G401.6 (cell line): ENCODE measurements around the gene ARNT2.

Source experiments
- FAIRE-seq: peaks from 2 replicates; lab custom pipeline; 2012; peaks lifted over from hg19 to GRCh38; lab: Jason Lieb, UNC

The ARNT2 gene

DNA sequence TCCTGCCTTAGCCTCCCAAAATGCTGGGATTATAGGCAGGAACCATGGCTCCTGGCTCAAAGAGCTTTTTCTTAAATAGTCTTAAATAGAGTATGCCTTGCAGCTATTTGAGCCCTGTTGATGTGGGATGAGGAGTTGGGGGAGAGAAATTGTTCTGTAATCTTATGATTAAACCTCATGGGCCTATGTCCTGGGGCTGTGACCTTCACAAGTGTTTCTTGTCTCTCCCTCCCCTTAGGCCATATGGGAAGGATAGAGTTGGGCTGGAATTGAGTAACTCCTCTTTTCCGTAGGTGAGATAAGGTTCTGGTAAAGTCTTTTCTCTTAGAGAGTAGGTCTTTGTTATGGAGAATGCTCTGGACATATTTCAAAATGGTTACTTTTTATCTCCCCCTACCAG, 114.3 kb downstream of the ARNT2 start:
- FAIRE-seq, result no peak

DNA sequence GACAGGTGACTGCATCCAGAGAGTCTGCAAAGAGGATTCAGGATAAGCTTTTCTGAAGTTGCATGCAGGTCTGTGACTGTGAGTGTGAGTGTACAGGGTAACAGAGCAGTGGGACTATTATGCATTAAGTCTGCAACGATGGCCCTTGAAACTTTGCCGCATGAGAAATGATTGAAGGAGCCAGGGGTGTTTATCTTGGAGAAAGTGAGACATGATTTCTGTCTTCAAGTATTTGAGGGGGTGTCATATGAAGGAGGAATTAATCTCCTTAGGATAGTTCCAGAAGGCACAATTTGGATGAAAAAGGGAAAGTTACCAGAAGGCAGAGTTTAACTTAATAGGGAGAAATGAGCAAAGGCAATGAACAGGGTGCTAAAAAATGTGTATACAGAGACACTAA, 119.6 kb downstream of the ARNT2 start:
- no peak for FAIRE-seq

DNA sequence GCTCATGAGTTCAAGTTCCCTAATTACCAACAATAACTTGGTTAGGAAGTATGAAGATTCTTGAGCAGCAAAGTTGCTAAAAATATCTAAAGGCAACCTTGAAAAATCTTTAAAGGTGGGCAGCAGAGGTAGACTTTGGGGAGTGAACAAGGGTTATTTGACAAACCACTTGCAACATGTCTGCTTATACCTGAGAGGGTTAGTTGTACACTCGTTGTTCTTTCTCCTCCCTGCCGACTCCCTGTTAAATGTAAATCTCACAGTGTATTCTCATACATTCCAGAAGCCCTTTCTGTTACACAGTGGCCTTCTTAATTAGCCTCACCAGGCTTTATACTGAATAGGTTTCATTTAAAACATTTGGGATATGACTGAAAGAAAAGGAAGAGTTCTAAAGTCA, 121.7 kb downstream of the ARNT2 start:
- FAIRE-seq, result no peak

DNA sequence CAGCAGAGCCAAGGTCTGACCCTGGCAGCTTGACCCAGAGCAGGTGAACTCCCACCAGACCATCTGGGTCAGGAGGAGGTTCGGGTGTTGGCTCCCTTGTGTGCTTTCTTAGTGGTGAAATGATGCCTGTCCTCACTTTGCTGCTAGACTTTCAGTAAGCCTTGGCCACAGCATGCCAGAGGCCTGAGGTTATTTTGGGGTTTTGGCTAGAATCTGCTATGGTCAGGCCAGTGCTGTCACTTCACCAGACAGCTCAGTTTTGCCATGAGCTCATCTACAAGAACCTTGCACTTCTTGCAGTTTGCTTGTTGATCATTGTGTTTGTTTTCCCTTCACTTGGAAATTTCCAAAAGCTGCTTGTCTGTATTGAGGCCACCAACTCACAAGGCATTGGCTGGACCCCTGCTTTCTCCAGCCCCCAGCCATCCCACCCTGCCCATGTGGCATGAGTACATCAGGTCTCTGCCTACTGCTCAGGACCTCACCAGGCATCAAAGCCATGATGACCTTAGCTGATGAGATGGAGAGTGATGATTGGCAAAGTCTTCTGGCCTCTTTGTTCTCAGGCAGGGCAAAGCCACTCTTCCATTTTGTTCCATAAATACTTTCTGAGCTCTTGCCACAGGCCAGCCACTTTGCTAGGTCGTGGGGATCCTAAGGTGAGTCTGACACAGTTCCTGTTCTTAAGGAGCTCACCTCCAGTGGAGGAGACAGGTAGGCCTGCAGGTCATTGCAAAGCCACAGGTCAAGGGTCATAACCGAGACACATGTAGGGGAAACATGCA, 122.6 kb downstream of the ARNT2 start:
- FAIRE-seq, result no peak

DNA sequence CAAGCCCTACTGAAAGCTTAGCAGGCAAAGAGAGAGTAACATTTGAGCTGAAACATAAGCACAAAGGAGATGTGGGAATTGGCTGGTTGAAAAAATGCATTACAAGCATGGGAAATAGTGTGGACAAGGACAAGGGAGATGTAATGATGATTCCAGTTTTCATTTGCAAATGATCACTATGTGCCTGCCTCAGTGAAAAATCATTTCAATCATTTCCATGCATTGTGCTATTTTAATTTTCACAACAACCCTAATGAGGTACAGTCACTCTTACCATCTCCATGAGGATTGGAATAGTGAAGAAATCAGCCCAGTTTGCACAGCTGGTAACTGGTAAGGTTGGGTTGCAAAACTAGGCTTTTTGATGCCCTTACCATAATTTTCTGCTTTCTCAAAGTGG, 123.2 kb downstream of the ARNT2 start:
- no peak for FAIRE-seq

DNA sequence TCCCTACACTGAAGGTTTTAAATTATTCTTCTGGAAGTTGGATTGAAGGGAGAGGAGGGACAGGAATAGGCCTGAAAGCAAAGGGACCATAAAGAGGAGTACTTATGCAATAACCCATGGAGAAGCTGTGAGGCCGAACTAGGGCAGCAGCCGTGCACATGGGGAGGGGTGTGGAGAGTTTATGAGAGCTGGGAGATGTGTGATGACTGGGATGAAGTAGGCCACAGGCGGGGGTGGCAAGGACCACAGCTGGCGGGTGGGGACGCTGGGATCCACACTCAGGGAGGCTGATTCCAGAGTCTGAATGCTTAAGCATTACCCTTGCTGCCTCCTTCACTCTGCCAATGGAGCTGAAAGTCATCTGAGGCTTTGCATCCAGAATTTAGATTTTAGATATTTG, 123.8 kb downstream of the ARNT2 start:
- FAIRE-seq, result no peak

DNA sequence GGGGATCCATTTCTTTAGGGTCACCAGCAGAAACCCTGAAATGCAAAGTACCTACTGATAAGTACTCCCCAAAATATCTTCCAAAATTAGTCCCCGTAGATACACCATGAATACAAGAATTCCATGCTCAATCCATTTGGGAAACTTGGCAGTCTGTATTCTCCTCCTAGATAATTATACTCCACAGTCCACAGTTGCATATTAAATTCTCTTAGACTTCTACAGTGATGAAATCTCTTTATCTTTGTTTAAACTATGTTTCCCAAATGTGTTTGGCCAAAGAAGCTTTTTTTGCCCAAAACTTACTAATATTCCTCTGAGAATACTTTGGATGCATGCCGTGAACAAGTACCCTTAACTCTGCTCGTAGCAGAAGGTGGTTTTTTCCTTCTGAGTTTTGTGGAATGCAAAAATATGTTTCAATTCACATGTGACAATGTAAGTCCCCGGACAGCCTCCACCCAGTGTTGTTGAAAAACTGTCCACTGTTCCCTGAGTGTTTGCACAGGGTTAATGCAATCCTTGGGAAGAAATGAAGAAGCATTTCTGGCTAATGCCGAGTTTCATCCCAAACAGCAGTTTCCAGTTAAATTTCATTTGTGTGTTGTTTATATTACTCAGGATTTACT, 126.7 kb downstream of the ARNT2 start:
- FAIRE-seq, result no peak

DNA sequence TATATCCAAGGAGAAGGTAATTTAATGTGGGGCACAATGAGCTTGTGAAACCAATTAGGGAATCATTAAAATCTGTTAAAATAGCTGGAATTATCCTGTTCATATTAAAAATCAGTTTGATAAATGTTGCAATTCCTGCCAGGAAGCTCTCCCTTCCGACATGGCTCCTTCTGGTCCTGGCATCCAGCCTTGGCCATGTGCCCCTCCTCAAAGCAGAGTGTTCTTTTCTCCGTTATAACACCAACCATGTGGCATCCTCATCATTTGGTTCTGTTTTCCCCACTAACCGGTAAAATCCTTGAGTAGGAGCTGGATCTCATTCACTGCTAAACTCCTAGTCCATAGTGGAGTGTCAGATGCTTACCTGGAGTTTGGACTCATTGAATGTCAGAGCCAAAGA, 127.2 kb downstream of the ARNT2 start:
- no peak for FAIRE-seq

DNA sequence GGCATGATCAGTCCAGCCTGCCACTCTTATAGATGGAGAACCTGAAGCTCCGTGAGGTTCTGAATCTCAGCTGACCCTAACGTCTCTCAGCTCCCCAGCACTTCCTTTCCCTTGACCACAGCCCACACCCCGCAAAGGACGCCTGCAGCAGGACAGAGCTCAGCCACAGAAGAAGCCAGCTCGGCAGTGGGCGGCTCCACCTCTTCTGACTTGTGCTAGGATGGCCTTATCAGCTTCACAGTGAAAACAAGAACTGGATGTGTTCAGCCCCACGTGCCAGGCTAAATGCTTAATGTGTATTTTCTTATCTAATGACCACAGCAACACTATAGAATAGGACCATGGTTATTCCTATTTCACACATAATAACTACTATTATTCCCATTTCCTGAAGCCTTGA, 127.6 kb downstream of the ARNT2 start:
- no peak for FAIRE-seq

DNA sequence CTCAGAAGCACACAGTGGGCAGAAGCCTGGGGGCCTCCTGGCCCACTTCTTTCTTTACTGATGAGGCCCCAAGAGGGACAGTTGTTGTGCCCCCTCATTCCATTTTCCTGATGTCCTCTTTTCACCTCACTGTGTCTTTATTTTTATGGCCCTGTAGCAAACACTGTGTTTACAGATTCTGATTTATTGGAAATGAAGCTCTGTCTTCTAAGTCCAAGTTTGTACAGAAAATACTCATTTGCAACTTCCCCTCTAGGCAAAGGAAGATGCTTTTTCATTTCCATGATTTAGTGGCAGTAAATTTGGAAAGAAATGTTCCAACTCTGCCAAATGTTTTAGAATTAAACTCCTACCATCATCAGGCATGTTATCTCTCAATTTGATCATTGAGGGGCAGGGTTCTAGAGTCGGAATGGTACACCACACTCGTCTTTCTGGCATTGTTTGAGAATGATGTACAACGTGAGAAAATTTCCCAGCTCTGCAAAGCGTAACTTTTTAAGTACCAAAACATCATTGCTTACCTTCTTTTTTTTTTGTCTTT, 129.7 kb downstream of the ARNT2 start:
- no peak for FAIRE-seq

DNA sequence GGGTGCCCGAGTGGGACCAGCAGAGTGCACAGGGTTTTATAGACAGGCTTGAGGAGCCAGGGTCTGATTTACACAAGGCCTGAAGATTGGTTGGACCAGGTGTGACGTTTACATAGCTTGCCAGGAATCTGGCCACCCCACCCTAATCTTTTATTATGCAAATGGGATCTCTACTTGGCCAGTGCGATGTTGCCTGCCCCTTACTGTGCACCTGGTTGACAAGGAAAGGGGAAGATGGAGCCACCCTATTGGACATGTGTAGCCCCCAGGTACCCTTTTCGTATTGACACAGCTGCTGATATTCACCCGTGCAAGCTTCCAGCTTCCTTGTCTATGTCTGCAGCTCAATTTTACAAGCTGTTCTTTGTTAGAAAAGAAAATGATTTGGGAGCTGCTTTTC, 132.0 kb downstream of the ARNT2 start:
- no peak for FAIRE-seq

DNA sequence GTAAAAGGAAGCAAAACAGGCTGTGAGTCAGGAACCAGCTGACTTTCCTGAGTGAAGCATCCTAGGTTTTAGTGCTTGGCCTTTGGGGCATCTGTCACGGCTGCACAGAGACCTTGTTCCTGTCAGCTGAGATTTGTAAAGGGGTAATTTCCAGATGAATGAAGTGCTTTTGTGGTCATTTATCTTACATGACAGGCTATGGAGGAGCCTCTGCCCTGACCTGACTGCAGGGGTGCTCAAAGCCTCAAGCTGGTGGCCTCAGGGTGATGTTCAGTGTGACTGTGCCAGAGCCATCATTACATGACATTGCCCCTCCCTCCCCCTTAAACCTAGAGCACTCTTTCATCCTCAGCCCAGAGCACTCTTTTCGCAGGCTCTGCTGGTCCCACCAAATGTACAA, 132.5 kb downstream of the ARNT2 start:
- no peak for FAIRE-seq

DNA sequence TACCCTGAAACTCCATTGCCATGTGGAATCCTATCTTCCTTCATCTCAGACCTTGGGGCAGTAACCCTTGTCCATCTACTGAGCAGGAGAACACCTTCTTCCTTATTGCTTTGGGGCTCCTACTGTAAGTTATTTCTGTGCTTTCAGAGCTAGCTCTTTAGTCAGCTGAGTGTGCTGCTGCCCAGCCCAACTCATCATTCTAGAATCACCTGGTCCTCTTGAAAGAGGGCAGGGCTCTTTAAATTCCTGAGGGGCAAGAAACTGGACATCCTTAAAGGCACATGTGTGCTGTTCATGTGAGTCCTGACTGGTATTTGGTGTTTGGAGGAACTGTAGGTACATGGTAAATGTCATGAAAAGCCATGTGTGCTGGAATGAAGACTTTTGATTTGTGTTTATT, 140.9 kb downstream of the ARNT2 start:
- FAIRE-seq, result no peak

DNA sequence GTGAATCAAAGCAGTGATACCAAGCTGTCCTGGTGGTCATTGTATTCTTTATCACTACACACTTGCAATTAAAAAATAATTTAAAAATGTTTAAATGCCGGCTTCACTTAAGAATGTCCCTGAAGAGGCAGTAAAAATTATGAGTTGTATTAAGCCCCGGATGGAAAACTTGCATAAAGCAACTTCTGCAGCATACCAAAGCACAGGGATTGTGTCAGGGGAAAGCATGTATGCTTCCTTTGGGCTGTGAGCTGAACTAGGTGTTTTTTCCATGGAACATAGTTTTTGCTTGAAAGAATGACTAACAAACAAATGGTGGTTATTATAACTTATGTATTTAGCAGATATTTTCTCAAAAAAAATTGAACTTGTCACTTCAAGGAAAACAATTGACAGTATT, 143.1 kb downstream of the ARNT2 start:
- no peak for FAIRE-seq

DNA sequence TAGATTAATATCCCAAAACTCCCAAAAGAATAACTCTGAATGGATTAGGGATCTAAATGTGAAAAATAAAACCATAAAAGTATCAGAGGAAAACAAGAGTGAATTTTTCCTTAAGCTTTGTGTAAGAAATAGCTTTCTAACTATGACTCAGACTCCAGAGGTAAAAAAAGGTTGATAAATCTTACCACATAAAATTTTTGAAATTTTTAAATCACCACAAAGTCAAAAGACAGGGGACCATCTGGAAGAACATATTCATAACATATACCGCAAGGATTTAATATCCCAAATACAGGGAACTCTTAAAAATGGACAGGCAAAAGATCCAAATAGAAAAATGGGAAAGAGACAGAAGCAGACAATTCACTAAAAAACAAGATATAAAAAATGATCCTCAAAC, 145.0 kb downstream of the ARNT2 start:
- FAIRE-seq, result no peak

DNA sequence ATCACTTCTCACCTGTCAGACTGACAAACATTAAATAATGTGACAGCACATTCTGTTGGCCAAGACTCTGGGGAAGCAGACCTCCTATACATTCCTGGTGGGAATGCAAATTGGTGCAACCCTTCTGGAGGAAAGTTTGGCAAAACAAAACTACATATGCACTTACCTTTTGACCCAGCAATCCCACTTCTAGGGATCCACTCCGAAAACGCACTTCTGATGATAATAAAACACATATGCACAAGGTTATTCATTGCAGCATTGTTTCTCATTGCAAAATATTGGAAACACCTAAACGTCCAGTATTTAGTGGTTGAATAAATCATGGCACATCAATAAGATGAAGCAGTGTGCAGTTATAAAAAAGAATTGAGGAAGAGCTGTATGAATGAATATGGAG, 145.5 kb downstream of the ARNT2 start:
- FAIRE-seq, result no peak

DNA sequence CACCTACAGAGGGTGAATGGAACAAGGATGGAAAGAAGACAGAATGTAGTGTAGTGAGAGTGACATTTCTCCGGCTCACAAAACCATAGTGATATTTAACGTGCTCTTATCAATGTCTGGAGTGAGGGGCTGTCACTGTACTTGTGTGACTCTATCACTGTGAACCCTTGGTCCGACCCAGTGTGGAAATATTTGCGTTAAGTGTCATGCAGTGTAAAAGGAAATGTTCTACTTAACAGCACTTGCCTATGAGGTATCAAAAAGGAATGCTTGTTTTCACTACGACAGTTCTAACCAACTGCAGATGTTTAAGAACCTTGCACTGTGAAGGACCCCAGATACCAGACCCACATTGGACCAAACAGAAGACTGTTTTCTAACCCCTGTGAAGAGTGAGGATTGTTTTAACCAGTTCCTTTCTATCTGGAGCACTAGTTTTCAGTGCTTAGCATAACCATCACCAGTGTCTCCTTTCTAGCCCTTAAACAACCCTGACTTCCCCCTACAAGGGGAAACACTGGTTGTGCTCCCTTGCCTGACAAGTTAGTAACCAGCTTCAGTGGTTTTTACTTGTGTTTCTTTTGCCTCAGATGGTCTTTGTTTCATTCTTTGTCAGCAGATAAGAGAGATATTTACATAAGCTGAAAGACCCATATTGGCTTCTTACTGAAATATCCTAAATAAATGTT, 146.2 kb downstream of the ARNT2 start:
- FAIRE-seq, result no peak

DNA sequence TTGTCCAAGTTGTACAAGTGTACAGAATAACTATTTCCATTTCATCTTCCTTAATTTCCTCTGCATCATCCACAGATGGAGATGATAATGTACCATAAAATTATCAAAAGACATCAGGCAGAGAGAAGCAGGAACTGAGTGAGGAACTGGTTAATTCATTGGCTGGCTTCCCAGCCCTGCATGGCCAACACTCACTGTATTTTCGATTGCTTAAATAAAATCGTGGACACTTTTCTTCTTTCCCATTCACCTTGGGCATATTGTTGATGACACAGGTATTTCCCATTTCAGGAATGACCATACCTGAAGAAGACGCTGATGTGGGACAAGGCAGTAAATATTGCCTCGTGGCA, 146.7 kb downstream of the ARNT2 start:
- no peak for FAIRE-seq

DNA sequence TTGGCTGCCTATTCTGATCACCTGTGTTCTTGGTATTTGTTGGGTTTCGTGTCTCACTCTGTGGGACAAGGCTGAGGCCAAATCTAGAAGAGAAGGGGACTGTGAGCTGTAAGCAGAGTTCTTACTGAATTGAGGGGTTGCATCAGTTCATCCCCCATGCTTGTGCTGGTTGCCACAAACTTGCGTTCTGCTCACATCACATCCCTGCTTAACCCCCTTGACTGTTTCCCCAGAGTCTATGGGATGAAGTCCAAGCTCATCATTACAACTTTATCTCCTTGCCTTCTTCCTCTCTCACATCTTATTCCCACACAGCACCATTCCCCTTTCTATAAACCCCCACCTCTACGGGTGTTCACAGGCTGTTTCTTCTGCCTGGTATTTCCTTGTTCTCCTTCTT, 147.2 kb downstream of the ARNT2 start:
- no peak for FAIRE-seq

DNA sequence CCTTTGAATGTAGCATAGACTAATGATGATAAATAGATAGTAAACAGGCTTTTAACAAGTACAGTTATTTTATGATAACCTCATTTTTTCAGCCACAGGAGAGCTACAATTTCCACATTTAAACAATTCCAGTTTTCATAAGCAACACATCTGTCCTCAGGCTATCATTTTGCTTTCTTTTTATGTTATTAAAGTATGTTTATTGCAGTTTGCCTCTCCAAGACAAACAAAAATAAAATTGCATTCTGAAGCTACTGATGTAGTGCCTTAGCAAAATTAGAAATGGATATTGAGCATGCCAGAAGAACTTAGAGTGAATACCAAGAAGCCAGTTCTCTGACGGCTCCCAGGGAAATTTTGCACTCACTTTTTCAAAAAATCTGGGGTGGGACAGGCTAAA, 150.4 kb downstream of the ARNT2 start:
- no peak for FAIRE-seq

DNA sequence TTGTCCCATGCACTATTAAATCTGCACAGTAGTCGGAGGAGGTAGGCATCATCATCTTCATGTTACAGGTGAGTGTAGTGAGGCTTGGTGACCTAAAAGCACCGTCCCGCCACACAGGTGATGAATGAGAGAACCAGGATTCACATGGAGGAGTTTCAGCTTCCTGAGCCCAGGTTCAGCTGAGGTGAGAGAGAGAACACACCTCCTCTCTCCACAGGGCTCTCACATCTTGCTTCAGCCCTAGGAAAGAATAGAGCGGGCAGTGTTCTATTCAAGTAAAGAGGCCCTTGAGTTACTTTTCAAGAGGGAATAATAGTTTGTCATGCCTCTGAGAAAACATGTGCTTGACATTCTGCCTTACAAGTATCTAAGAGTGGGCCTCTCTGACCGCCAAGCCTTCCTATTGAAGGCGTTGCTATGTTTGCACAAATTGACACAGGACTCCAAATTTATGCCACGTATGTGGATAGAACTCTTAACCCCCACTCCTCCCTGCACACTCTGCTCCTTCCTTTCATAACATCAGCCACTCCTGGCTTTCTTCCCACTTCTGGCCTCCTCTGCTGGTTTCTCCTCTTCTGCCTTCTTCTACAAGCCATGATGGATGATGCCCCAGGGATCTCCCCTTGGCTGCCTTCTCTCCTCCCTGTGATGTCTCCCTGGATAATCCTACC, 152.6 kb downstream of the ARNT2 start:
- no peak for FAIRE-seq

DNA sequence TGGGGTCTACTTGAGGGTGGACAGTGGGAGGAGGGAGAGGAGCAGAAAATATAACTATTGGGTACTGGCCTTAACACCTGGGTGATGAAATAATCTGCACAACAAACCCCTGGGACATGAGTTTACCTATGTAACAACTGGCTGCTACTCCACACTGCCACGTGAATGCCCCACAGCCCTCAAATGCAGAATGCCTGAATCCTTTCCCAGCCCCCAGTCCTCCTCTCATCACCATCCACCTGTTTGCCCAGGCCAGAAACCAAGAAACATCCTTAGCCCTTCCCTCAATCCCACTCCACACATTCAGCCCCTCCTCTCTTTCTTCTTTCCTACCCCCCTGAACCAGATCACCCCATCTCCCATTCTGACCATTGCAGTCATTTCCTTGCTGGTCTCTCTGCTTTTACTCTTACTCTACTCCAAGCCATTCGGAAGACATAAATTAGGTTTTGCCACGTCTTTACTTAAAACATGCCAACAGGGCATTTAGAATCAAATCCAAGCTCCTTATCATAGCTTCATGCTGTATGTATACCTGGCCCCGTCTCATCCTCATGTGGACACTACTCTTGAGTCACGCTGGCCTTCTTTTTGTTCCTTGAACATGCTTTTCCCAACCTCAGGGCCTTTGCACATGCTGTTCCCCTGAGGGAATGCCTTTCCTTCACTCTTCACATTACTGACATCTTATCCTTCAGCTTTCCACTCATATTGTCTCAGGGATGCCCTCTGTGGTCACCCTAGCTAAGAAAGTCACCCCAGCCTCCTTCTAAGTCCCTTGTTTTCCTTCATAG, 153.5 kb downstream of the ARNT2 start:
- no peak for FAIRE-seq
